BLaER1 treated with 17β-estradiol and CSF1 and Interleukin-3, amounts not matched to agents 10 nM and 100 nM (cell line): Measurements from ENCODE around the gene LZTFL1.

Source experiments
- H3K27ac ChIP-seq, 11 experiments: shearing (Covaris generic); formaldehyde crosslinking; 2 replicates each; pipeline ENCODE4 v1.8.1; 2022
- H3K27me3 ChIP-seq, 11 experiments: shearing (Covaris generic); formaldehyde crosslinking; 2 replicates each; pipeline ENCODE4 v1.8.1; 2022
- H3K36me3 ChIP-seq, 11 experiments: shearing (Covaris generic); formaldehyde crosslinking; 2 replicates each; pipeline ENCODE4 v1.8.1; 2022
- H3K4me1 ChIP-seq, 10 experiments: shearing (Covaris generic); formaldehyde crosslinking; 2 replicates each; pipeline ENCODE4 v1.8.1; 2022
- H3K4me2 ChIP-seq, 11 experiments: shearing (Covaris generic); formaldehyde crosslinking; 2 replicates each; pipeline ENCODE4 v1.8.1; 2022
- H3K4me3 ChIP-seq, 10 experiments: shearing (Covaris generic); formaldehyde crosslinking; 2 replicates each; pipeline ENCODE4 v1.8.1; 2022
- H3K9ac ChIP-seq, 11 experiments: shearing (Covaris generic); formaldehyde crosslinking; 2 replicates each; pipeline ENCODE4 v1.8.1; 2022
- H3K9me3 ChIP-seq, 11 experiments: shearing (Covaris generic); formaldehyde crosslinking; replicated peaks in 1 of 11; 2 replicates each; pipeline ENCODE4 v1.8.1; 2022
- H4K20me1 ChIP-seq, 11 experiments: shearing (Covaris generic); formaldehyde crosslinking; 2 replicates each; pipeline ENCODE4 v1.8.1; 2022
- Cebpa-rat ChIP-seq, 11 experiments: shearing (Covaris generic); IDR thresholded peaks; 2 replicates each; pipeline ENCODE4 v1.8.1; 2022

The LZTFL1 gene

GRCh38 chr3:45794660-45795059, 47.3 kb downstream of the LZTFL1 start:
- H4K20me1 ChIP-seq: no peaks in the 10 kb centered on the region
- no peak overlapping the region for H3K4me2 ChIP-seq
- H3K9me3 ChIP-seq: peaks cover 6 to 29% (median 15%) of the 10 kb centered on the region in 11 experiments
- H3K27ac ChIP-seq: no peak overlapping the region
- H3K9ac ChIP-seq: no peak overlapping the region
- no peaks in the 10 kb centered on the region for H3K36me3 ChIP-seq
- H3K4me1 ChIP-seq: peaks cover 15 to 32% (median 25%) of the 10 kb centered on the region in 10 experiments
- peaks cover 32 to 48% (median 43%) of the 10 kb centered on the region in 11 experiments for H3K27me3 ChIP-seq
- H3K4me3 ChIP-seq: no peak overlapping the region
- TF ChIP-seq Cebpa-rat (IDR thresholded peaks at IDR 0.05): no peak

GRCh38 chr3:45794177-45794560, 47.8 kb downstream of the LZTFL1 start:
- H3K4me1 ChIP-seq: peaks cover 15 to 32% (median 25%) of the 10 kb centered on the region in 10 experiments
- no peak overlapping the region for H3K4me2 ChIP-seq
- H3K9me3 ChIP-seq: peaks cover 11 to 34% (median 20%) of the 10 kb centered on the region in 11 experiments
- H3K27ac ChIP-seq: no peak overlapping the region
- no peaks in the 10 kb centered on the region for H3K36me3 ChIP-seq
- H3K9ac ChIP-seq: no peak overlapping the region
- no peaks in the 10 kb centered on the region for H4K20me1 ChIP-seq
- H3K4me3 ChIP-seq: no peak overlapping the region
- H3K27me3 ChIP-seq: peaks cover 32 to 48% (median 43%) of the 10 kb centered on the region in 11 experiments
- no peak for TF ChIP-seq Cebpa-rat (IDR thresholded peaks at IDR 0.05)

- Histone ChIP-seq H3K9ac (no peak overlapping the region), H3K27me3 (peaks cover 32 to 48% (median 43%) of the 10 kb centered on the region in 11 experiments), H4K20me1 (no peaks in the 10 kb centered on the region), H3K9me3 (peaks cover 16 to 39% (median 25%) of the 10 kb centered on the region in 11 experiments), H3K27ac (no peak overlapping the region), H3K36me3 (no peaks in the 10 kb centered on the region), H3K4me2 (no peak overlapping the region), H3K4me1 (peaks cover 15 to 32% (median 25%) of the 10 kb centered on the region in 10 experiments), H3K4me3 (no peak overlapping the region)
- TF ChIP-seq Cebpa-rat (IDR thresholded peaks at IDR 0.05): no peak
Observed at GRCh38 chr3:45793482-45794176, 48.3 kb downstream of the LZTFL1 start.

- TF ChIP-seq Cebpa-rat (IDR thresholded peaks at IDR 0.05): no peak
- H3K36me3 ChIP-seq: no peaks in the 10 kb centered on the region
- peak overlapping the region in 9 of 11 experiments; percentile 38 to 78 (median 59); a peak in 14 of 22 replicates for H3K4me2 ChIP-seq
- peaks cover 28 to 39% (median 35%) of the 10 kb centered on the region in 11 experiments for H3K27me3 ChIP-seq
- H3K9ac ChIP-seq: no peak overlapping the region
- H3K4me1 ChIP-seq: peaks cover 15 to 32% (median 25%) of the 10 kb centered on the region in 10 experiments
- peak overlapping the region in 2 of 11 experiments; percentile 31 to 67; a peak in 2 of 22 replicates for H3K27ac ChIP-seq
- H4K20me1 ChIP-seq: no peaks in the 10 kb centered on the region
- H3K9me3 ChIP-seq: peaks cover 26 to 48% (median 34%) of the 10 kb centered on the region in 11 experiments
- H3K4me3 ChIP-seq: no peak overlapping the region
Observed at GRCh38 chr3:45792516-45793172, 49.3 kb downstream of the LZTFL1 start.

- Histone ChIP-seq H3K27ac (peak overlapping the region in 4 of 11 experiments; percentile 4 to 67 (median 32); a peak in 6 of 22 replicates), H3K9me3 (peaks cover 26 to 53% (median 37%) of the 10 kb centered on the region in 11 experiments), H3K9ac (no peak overlapping the region), H3K4me2 (peak overlapping the region; percentile 10 to 78 (median 58); a peak in 20 of 22 replicates), H3K27me3 (peaks cover 22 to 33% (median 29%) of the 10 kb centered on the region in 11 experiments), H3K36me3 (no peaks in the 10 kb centered on the region), H3K4me3 (0 out of 20 replicates have a peak overlapping the region, but pooled peaks of 1 of the 10 experiments have one; percentile 5), H4K20me1 (no peaks in the 10 kb centered on the region), H3K4me1 (peaks cover 15 to 32% (median 25%) of the 10 kb centered on the region in 10 experiments)
- TF ChIP-seq Cebpa-rat (IDR thresholded peaks at IDR 0.05): no peak
Observed at GRCh38 chr3:45792036-45792435, 49.9 kb downstream of the LZTFL1 start.

GRCh38 chr3:45790596-45790995, 51.3 kb downstream of the LZTFL1 start:
- H3K4me3 ChIP-seq: no peak overlapping the region
- no peaks in the 10 kb centered on the region for H4K20me1 ChIP-seq
- peaks cover 26 to 41% (median 33%) of the 10 kb centered on the region in 11 experiments for H3K9me3 ChIP-seq
- no peak for TF ChIP-seq Cebpa-rat (IDR thresholded peaks at IDR 0.05)
- H3K36me3 ChIP-seq: no peaks in the 10 kb centered on the region
- peaks cover 7 to 18% (median 15%) of the 10 kb centered on the region in 11 experiments for H3K27me3 ChIP-seq
- H3K9ac ChIP-seq: no peak overlapping the region
- peak overlapping the region in 5 of 11 experiments; percentile 1 to 67 (median 9); a peak in 3 of 22 replicates for H3K27ac ChIP-seq
- peaks cover 15 to 27% (median 25%) of the 10 kb centered on the region in 10 experiments for H3K4me1 ChIP-seq
- H3K4me2 ChIP-seq: peak overlapping the region in 10 of 11 experiments; percentile 1 to 78 (median 58); a peak in 17 of 22 replicates

GRCh38 chr3:45789235-45789812, 52.6 kb downstream of the LZTFL1 start:
- H3K4me2 ChIP-seq: no peak overlapping the region
- peaks cover 0 to 6% (median 2%) of the 10 kb centered on the region in 11 experiments; a peak in 11 of 22 replicates for H3K27me3 ChIP-seq
- TF ChIP-seq Cebpa-rat (IDR thresholded peaks at IDR 0.05): no peak
- H3K36me3 ChIP-seq: no peaks in the 10 kb centered on the region
- H3K4me1 ChIP-seq: peaks cover 15 to 27% (median 25%) of the 10 kb centered on the region in 10 experiments
- no peak overlapping the region for H3K27ac ChIP-seq
- peaks cover 26 to 44% (median 33%) of the 10 kb centered on the region in 11 experiments for H3K9me3 ChIP-seq
- H3K4me3 ChIP-seq: no peak overlapping the region
- no peak overlapping the region for H3K9ac ChIP-seq
- no peaks in the 10 kb centered on the region for H4K20me1 ChIP-seq

- Histone ChIP-seq H3K9me3 (peaks cover 26 to 44% (median 33%) of the 10 kb centered on the region in 11 experiments), H3K4me2 (no peak overlapping the region), H3K4me1 (peaks cover 15 to 26% (median 24%) of the 10 kb centered on the region in 10 experiments), H3K4me3 (no peak overlapping the region), H3K27me3 (no peaks in the 10 kb centered on the region), H3K27ac (no peak overlapping the region), H4K20me1 (no peaks in the 10 kb centered on the region), H3K9ac (no peak overlapping the region), H3K36me3 (no peaks in the 10 kb centered on the region)
- no peak for TF ChIP-seq Cebpa-rat (IDR thresholded peaks at IDR 0.05)
Observed at GRCh38 chr3:45787551-45787950, 54.4 kb downstream of the LZTFL1 start.
